Measurements from ENCODE around the gene CATSPERD. TPM values are rescaled to one million over a fixed set of nuclear protein-coding genes. Genes with fewer than 3 reads are reported as not detected.

Gene CATSPERD
- total RNA-seq, 2 donors from 2014 or later = not detected

DNA sequence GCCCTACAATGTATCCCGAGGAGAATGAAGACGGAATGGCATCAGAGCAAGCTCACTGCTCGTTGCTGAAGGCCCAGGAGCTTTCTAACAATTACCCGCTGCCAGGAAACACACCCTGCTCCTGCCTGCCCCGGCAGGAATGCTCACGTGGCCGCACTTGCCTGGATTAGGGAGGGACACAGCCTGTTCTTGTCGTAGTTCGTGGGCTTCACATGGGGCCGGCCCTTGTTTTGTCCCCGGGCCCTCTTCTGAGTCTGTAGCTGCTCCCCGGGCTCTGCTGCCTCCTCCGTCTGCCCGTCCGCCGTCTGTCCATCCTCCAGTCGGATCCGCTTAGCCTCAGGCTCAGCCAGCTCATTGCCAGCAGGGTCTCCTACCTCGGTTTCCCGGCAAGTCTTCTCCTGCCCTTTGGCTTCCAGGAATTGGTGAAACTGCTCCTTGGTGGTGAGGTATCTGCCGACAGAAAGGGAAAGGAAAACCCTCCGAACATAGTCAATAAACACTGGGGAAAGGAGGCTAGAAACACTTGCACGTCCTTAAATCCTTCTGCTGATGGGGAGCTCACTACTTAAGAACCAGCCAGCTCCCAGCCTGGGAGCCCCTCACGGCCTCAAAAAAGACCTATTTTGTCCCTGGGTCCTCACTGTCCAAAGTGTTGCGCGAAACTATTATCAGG is 69.6 kb downstream of the CATSPERD start:
- H3K27me3 ChIP-seq = no peaks in the 10 kb centered on the region
- TF ChIP-seq, protein P1, sequence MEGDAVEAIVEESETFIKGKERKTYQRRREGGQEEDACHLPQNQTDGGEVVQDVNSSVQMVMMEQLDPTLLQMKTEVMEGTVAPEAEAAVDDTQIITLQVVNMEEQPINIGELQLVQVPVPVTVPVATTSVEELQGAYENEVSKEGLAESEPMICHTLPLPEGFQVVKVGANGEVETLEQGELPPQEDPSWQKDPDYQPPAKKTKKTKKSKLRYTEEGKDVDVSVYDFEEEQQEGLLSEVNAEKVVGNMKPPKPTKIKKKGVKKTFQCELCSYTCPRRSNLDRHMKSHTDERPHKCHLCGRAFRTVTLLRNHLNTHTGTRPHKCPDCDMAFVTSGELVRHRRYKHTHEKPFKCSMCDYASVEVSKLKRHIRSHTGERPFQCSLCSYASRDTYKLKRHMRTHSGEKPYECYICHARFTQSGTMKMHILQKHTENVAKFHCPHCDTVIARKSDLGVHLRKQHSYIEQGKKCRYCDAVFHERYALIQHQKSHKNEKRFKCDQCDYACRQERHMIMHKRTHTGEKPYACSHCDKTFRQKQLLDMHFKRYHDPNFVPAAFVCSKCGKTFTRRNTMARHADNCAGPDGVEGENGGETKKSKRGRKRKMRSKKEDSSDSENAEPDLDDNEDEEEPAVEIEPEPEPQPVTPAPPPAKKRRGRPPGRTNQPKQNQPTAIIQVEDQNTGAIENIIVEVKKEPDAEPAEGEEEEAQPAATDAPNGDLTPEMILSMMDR (IDR thresholded peaks at IDR 0.05) = no peak
- TF ChIP-seq POLR2A (IDR thresholded peaks at IDR 0.05) = no peak
- H3K4me3 ChIP-seq = peak overlapping the region in 1 of 2 donors; percentile 36
- intact Hi-C loops (cut with DNase I) = no loop called here
- H3K9me3 ChIP-seq = no peaks in the 10 kb centered on the region
- peaks cover 16% of the 10 kb centered on the region for H3K4me1 ChIP-seq
- ATAC-seq = no peak
- WGBS, 2 donors = 66 to 90% methylated on average over 13 to 26 of the region's 26 CpGs
- no peak for DNase-seq
- peaks cover 26 to 29% of the 10 kb centered on the region in 2 donors for H3K36me3 ChIP-seq (replicated peaks in 1 of 2; ENCODE audit: insufficient read depth in 1 of 2, low read depth in 2 of 2)
- peak overlapping the region; percentile 62 to 98 (median 88) for H3K27ac ChIP-seq

GRCh38 chr19:5790559-5791520 is 70.4 kb downstream of the CATSPERD start, which contains the start of gene DUS3L:
Gene DUS3L, minus strand, starts transcription at chr19:5791163. Its CDS starts 22 bp downstream, at chr19:5791141.
- Histone ChIP-seq H3K27ac (peak within 1 kb of the TSS; percentile 62 to 98 (median 88)), H3K36me3 (replicated peaks in 1 of 2; ENCODE audit: insufficient read depth in 1 of 2, low read depth in 2 of 2) (peaks cover 26 to 29% of the 10 kb centered on the region in 2 donors), H3K4me1 (peaks cover 16% of the 10 kb centered on the region), H3K27me3 (no peaks in the 10 kb centered on the region), H3K9me3 (no peaks in the 10 kb centered on the region), H3K4me3 (peak within 1 kb of the TSS; percentile 12 to 36)
- intact Hi-C loops (cut with DNase I) = no loop called here
- WGBS, 2 donors = 11 to 58% methylated on average over 13 to 69 of the region's 72 CpGs
- TF ChIP-seq, protein P1 (IDR thresholded peaks at IDR 0.05) = no peak
- peak; percentile 60 to 92 (median 90) for TF ChIP-seq POLR2A (IDR thresholded peaks at IDR 0.05)
- ATAC-seq (peak; percentile 94), DNase-seq (peak; percentile 96 to 98 (median 97))

DNA sequence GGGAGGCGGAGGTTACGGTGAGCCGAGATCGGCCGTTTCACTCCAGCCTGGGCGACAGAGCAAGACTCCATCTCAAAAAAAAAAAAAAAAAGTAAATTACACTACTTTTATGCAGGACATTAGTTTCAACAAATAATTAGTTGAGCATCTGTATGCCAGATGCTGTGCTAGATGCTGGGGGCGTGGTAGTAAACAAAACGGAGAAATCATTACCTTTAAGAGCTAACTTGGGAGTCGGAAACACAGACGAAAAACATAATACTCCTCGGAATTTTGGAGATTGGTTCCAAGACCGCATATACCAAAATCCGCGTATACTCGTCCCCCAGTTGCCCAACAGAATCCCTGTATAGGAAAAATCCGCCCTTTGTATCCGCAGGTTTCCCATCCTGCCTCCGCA is 71.8 kb downstream of the CATSPERD start:
- H3K27me3 ChIP-seq = no peaks in the 10 kb centered on the region
- no peak for TF ChIP-seq POLR2A (IDR thresholded peaks at IDR 0.05)
- TF ChIP-seq, protein P1 (IDR thresholded peaks at IDR 0.05) = no peak
- intact Hi-C loops (cut with DNase I) = no loop called here
- ATAC-seq = no peak
- WGBS, 2 donors = 91 to 93% methylated on average over 18 of the region's 18 CpGs
- H3K4me1 ChIP-seq = peaks cover 16% of the 10 kb centered on the region
- DNase-seq = no peak
- no peaks in the 10 kb centered on the region for H3K9me3 ChIP-seq
- peaks cover 18 to 20% of the 10 kb centered on the region in 2 donors for H3K36me3 ChIP-seq (replicated peaks in 1 of 2; ENCODE audit: insufficient read depth in 1 of 2, low read depth in 2 of 2)
- H3K27ac ChIP-seq = no peak overlapping the region
- no peak overlapping the region for H3K4me3 ChIP-seq

- ATAC-seq = no peak
- WGBS, 2 donors = 89 to 94% methylated on average over 3 of the region's 3 CpGs
Measured at GRCh38 chr19:5793188-5793587, 72.8 kb downstream of the CATSPERD start.

More at GRCh38 chr19:5793188-5793587, 72.8 kb downstream of the CATSPERD start:
- Histone ChIP-seq H3K4me3 (no peak overlapping the region), H3K27ac (no peak overlapping the region), H3K36me3 (replicated peaks in 1 of 2; ENCODE audit: insufficient read depth in 1 of 2, low read depth in 2 of 2) (peaks cover 10 to 13% of the 10 kb centered on the region in 2 donors), H3K9me3 (no peaks in the 10 kb centered on the region), H3K4me1 (peaks cover 22% of the 10 kb centered on the region), H3K27me3 (no peaks in the 10 kb centered on the region)
- DNase-seq = no peak
- intact Hi-C loops (cut with DNase I) = no loop called here
- TF ChIP-seq, protein P1 (IDR thresholded peaks at IDR 0.05) = no peak
- no peak for TF ChIP-seq POLR2A (IDR thresholded peaks at IDR 0.05)

Data from body of pancreas (tissue), 4 donors.